WERI-Rb-1 (cell line): ENCODE measurements around the gene AJAP1.

ENCODE experiments used
- DNase-seq: peaks from one replicate; pipeline ENCODE4 v3.0.0-alpha.2; 2020
- H3K27ac ChIP-seq: fragments of 250-450 bp; sonication (Bioruptor Pico); 2 replicates; pipeline ENCODE4 v1.5.1; 2020; ENCODE audit warnings: mild to moderate bottlenecking, moderate library complexity
- H3K27me3 ChIP-seq: fragments of 250-450 bp; sonication (Bioruptor Pico); 2 replicates; pipeline ENCODE4 v1.5.1; 2021; ENCODE audit warnings: mild to moderate bottlenecking, low read depth, moderate library complexity; ENCODE audit not compliant: insufficient read depth, severe bottlenecking
- H3K36me3 ChIP-seq: fragments of 250-450 bp; sonication (Bioruptor Pico); 2 replicates; pipeline ENCODE4 v1.5.1; 2020; ENCODE audit warnings: mild to moderate bottlenecking, moderate library complexity
- H3K4me3 ChIP-seq: 2 replicates; pipeline ENCODE4 v1.5.1; 2011; ENCODE audit warnings: low read depth, mild to moderate bottlenecking, control low read depth, low read length
- H3K9me3 ChIP-seq: fragments of 250-450 bp; sonication (Bioruptor Pico); 2 replicates; pipeline ENCODE4 v1.5.1; 2021; ENCODE audit warnings: mild to moderate bottlenecking, moderate library complexity; ENCODE audit not compliant: severe bottlenecking
- CTCF ChIP-seq: IDR thresholded peaks from 2 replicates; pipeline ENCODE4 v1.5.1; 2011; ENCODE audit warnings: low read depth, mild to moderate bottlenecking, control low read depth, inconsistent platforms, low read length

The AJAP1 gene

GRCh38 chr1:4767308-4767707 is 112.9 kb downstream of the AJAP1 start:
- Histone ChIP-seq H3K27me3 (peaks cover 48% of the 10 kb centered on the region), H3K4me3 (no peak overlapping the region), H3K9me3 (no peaks in the 10 kb centered on the region), H3K36me3 (no peaks in the 10 kb centered on the region), H3K27ac (no peak overlapping the region)
- TF ChIP-seq CTCF: no peak
- DNase-seq: no peak

GRCh38 chr1:4768553-4768952 is 114.1 kb downstream of the AJAP1 start:
- Histone ChIP-seq H3K36me3 (no peaks in the 10 kb centered on the region), H3K27ac (no peak overlapping the region), H3K9me3 (no peaks in the 10 kb centered on the region), H3K4me3 (no peak overlapping the region), H3K27me3 (peaks cover 49% of the 10 kb centered on the region)
- peak; percentile 37; the same call in 1 of the 2 replicates for TF ChIP-seq CTCF
- DNase-seq: peak; percentile 10

GRCh38 chr1:4769516-4770280 is 115.3 kb downstream of the AJAP1 start:
- H3K9me3 ChIP-seq: no peaks in the 10 kb centered on the region
- no peaks in the 10 kb centered on the region for H3K36me3 ChIP-seq
- TF ChIP-seq CTCF: no peak
- peaks cover 42% of the 10 kb centered on the region for H3K27me3 ChIP-seq
- no peak for DNase-seq
- H3K4me3 ChIP-seq: no peak overlapping the region
- H3K27ac ChIP-seq: no peak overlapping the region

GRCh38 chr1:4770713-4771112 is 116.3 kb downstream of the AJAP1 start:
- DNase-seq: no peak
- H3K36me3 ChIP-seq: no peaks in the 10 kb centered on the region
- peaks cover 35% of the 10 kb centered on the region for H3K27me3 ChIP-seq
- no peak overlapping the region for H3K27ac ChIP-seq
- no peak for TF ChIP-seq CTCF
- H3K4me3 ChIP-seq: no peak overlapping the region
- H3K9me3 ChIP-seq: no peaks in the 10 kb centered on the region

- no peak for TF ChIP-seq CTCF
- no peak overlapping the region for H3K27ac ChIP-seq
- peaks cover 32% of the 10 kb centered on the region for H3K27me3 ChIP-seq
- H3K36me3 ChIP-seq: no peaks in the 10 kb centered on the region
- no peak overlapping the region for H3K4me3 ChIP-seq
- no peaks in the 10 kb centered on the region for H3K9me3 ChIP-seq
- DNase-seq: no peak
Measured at GRCh38 chr1:4771267-4771666, 116.9 kb downstream of the AJAP1 start.

- Histone ChIP-seq H3K4me3 (no peak overlapping the region), H3K9me3 (no peaks in the 10 kb centered on the region), H3K27me3 (peaks cover 27% of the 10 kb centered on the region), H3K36me3 (no peaks in the 10 kb centered on the region), H3K27ac (no peak overlapping the region)
- no peak for DNase-seq
- no peak for TF ChIP-seq CTCF
Measured at GRCh38 chr1:4771721-4772120, 117.3 kb downstream of the AJAP1 start.
